Activated CD4-positive, alpha-beta T cell treated with anti-CD3 and anti-CD28 coated beads, Interleukin-2, amount 10 ng/mL, durations not matched to agents 24 days and 14 days (primary cell): ENCODE data around the gene SLC2A11. TPM values are rescaled to one million over a fixed set of nuclear protein-coding genes. Genes with fewer than 3 reads are reported as not detected.
A peak's percentile ranks its signal among the peaks of the same experiment; 100 is the strongest.

Source experiments
- DNase-seq: peaks from one replicate; pipeline ENCODE4 v3.0.0; 2022
- H3K27ac Mint-ChIP-seq: one replicate; pipeline ENCODE4 v1.8.0; 2022; ENCODE audit warnings: mild to moderate bottlenecking, mixed read lengths
- H3K27me3 Mint-ChIP-seq: one replicate; pipeline ENCODE4 v1.8.0; 2022; ENCODE audit warnings: mixed read lengths
- H3K36me3 Mint-ChIP-seq: one replicate; pipeline ENCODE4 v1.8.0; 2022; ENCODE audit warnings: low read depth, mild to moderate bottlenecking, mixed read lengths
- H3K4me1 Mint-ChIP-seq: one replicate; pipeline ENCODE4 v1.8.0; 2021; ENCODE audit warnings: mixed read lengths
- H3K4me3 Mint-ChIP-seq: one replicate; pipeline ENCODE4 v1.8.0; 2022; ENCODE audit warnings: mild to moderate bottlenecking, moderate library complexity, mixed read lengths
- H3K9me3 Mint-ChIP-seq: one replicate; pipeline ENCODE4 v1.8.0; 2021; ENCODE audit warnings: mixed read lengths
- intact Hi-C: fragments of 100-400 bp; cut with micrococcal nuclease; formaldehyde crosslinking; loops from one replicate; pipeline ENCODE4 v1.15.1; 2023
- total RNA-seq: library from RNA; stranded (reverse); gene quantifications from 2 replicates; pipeline ENCODE4 v1.2.3, GENCODE V29; 2022

The SLC2A11 gene
- total RNA-seq, 1 donor from 2014 or later = 8.0 TPM

GRCh38 chr22:23827351-23827995 is 30.2 kb upstream of the SLC2A11 start:
- intact Hi-C loops = no loop called here
- no peaks in the 10 kb centered on the region for H3K27me3 Mint-ChIP-seq
- DNase-seq = no peak
- H3K4me3 Mint-ChIP-seq = no peak overlapping the region
- peaks cover 45% of the 10 kb centered on the region for H3K36me3 Mint-ChIP-seq
- no peaks in the 10 kb centered on the region for H3K9me3 Mint-ChIP-seq
- peaks cover 20% of the 10 kb centered on the region for H3K4me1 Mint-ChIP-seq
- no peak overlapping the region for H3K27ac Mint-ChIP-seq

- intact Hi-C loops = no loop called here
- peaks cover 16% of the 10 kb centered on the region for H3K4me1 Mint-ChIP-seq
- H3K9me3 Mint-ChIP-seq = no peaks in the 10 kb centered on the region
- no peaks in the 10 kb centered on the region for H3K27me3 Mint-ChIP-seq
- H3K4me3 Mint-ChIP-seq = no peak overlapping the region
- no peak for DNase-seq
- H3K36me3 Mint-ChIP-seq = peaks cover 39% of the 10 kb centered on the region
- peak overlapping the region; percentile 65 for H3K27ac Mint-ChIP-seq
These were observed 28.6 kb upstream of the SLC2A11 start for GRCh38 chr22:23828800-23829680.

DNA sequence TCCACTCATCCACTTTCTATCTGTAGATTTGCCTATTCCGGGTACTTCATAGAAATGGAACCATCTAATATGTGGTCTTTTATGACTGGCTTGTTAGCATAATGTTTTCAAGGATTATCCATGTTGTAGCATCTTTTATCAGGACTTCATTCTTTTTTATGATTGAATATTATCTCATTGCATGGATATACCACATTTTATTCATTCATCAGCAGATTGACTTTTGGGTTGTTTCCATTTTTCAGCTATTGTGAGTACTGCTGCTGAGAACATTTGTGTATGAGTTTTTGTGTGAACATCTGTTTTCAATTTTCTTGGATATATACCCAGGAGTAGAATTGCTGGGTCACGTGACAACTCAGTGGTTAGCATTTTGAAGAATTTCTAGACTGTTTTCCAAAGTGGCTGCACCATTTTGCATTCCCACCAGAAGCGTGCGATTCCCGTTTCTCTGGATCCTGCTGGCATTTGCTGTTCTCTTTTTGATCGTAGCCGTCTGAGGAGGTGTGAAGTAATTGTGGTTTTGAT is 27.8 kb upstream of the SLC2A11 start:
- H3K27ac Mint-ChIP-seq = peak overlapping the region; percentile 2
- peaks cover 16% of the 10 kb centered on the region for H3K4me1 Mint-ChIP-seq
- H3K4me3 Mint-ChIP-seq = no peak overlapping the region
- DNase-seq = no peak
- peaks cover 35% of the 10 kb centered on the region for H3K36me3 Mint-ChIP-seq
- intact Hi-C loops = loop anchor here (10.0 kb wide), 1 partner anchor 115 kb away; no protein-coding TSS in a partner anchor
- no peaks in the 10 kb centered on the region for H3K9me3 Mint-ChIP-seq
- no peaks in the 10 kb centered on the region for H3K27me3 Mint-ChIP-seq

- Mint-ChIP-seq H3K4me3 (no peak overlapping the region), H3K27ac (no peak overlapping the region), H3K36me3 (peaks cover 30% of the 10 kb centered on the region), H3K9me3 (no peaks in the 10 kb centered on the region), H3K4me1 (peaks cover 8% of the 10 kb centered on the region), H3K27me3 (no peaks in the 10 kb centered on the region)
- intact Hi-C loops = loop anchor here (10.0 kb wide), 1 partner anchor 116 kb away; no protein-coding TSS in a partner anchor
- DNase-seq = no peak
These were observed 26.4 kb upstream of the SLC2A11 start for GRCh38 chr22:23831261-23831660.

DNA sequence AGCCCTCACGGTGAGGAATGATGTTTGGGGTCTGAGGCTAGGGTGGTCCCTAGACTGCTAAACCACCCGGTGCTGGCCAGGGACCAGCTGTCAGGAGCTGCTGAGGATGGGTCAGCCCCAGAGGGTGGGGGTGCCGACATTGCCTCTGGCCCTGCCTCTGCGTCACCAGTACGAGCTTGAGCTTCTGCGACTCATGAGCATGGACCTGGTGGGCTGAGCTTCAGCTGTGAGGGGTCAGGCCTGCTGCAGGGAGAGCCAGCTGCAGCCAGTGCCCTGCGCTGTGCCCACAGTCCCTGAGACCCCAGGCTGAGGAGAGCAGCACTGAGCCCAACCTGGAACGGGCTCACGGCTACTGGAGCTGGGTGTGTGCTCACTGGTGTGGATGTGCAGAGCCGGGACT is 25.9 kb upstream of the SLC2A11 start:
- no peak overlapping the region for H3K4me3 Mint-ChIP-seq
- peaks cover 30% of the 10 kb centered on the region for H3K36me3 Mint-ChIP-seq
- DNase-seq = no peak
- H3K27ac Mint-ChIP-seq = no peak overlapping the region
- H3K27me3 Mint-ChIP-seq = no peaks in the 10 kb centered on the region
- intact Hi-C loops = loop anchor here (10.0 kb wide), 1 partner anchor 117 kb away; no protein-coding TSS in a partner anchor
- H3K4me1 Mint-ChIP-seq = peaks cover 5% of the 10 kb centered on the region
- no peaks in the 10 kb centered on the region for H3K9me3 Mint-ChIP-seq

GRCh38 chr22:23832226-23833016 is 25.3 kb upstream of the SLC2A11 start:
- no peaks in the 10 kb centered on the region for H3K9me3 Mint-ChIP-seq
- H3K36me3 Mint-ChIP-seq = peaks cover 27% of the 10 kb centered on the region
- H3K27me3 Mint-ChIP-seq = no peaks in the 10 kb centered on the region
- no peak overlapping the region for H3K27ac Mint-ChIP-seq
- intact Hi-C loops = loop anchor here (10.0 kb wide), 1 partner anchor 118 kb away; no protein-coding TSS in a partner anchor
- no peak for DNase-seq
- H3K4me3 Mint-ChIP-seq = no peak overlapping the region
- peaks cover 7% of the 10 kb centered on the region for H3K4me1 Mint-ChIP-seq

DNA sequence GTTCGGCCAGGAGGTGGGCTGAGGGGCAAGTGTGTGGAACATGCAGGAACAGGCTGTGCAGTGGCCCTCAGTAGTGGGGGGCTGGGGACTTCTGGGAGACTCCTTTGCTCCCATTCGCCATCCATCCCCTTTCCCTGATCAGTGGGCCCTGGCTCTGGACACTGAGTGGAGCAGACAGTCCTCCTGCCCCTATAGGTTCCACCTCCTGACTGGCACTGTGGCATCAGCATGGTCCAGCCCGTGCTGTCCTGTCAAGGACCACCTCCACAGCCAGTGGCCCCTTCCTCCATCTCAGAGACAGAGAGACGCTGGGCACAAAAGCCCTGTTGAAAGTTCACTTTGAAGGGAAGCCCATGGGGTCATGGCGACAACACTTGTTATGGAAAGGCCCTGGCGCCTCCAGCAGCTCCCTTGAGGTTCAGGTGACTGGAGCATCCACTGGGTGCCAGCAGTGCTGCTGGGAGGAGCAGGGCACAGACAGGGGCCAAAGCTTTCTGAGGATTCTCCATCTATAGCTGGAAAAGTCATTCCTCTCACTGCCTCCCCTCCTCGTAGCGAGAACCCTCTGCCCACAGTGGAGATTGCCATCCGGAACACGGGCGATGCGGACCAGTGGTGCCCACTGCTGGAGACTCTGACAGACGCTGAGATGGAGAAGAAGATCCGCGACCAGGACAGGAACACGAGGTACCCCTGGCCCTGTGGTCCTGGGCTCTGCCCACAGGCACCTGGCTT is 24.5 kb upstream of the SLC2A11 start:
- no peak for DNase-seq
- H3K9me3 Mint-ChIP-seq = no peaks in the 10 kb centered on the region
- peaks cover 25% of the 10 kb centered on the region for H3K36me3 Mint-ChIP-seq
- H3K27ac Mint-ChIP-seq = no peak overlapping the region
- peaks cover 12% of the 10 kb centered on the region for H3K4me1 Mint-ChIP-seq
- intact Hi-C loops = loop anchor here (10.0 kb wide), 1 partner anchor 118 kb away; no protein-coding TSS in a partner anchor
- no peak overlapping the region for H3K4me3 Mint-ChIP-seq
- H3K27me3 Mint-ChIP-seq = no peaks in the 10 kb centered on the region

- Mint-ChIP-seq H3K4me3 (no peak overlapping the region), H3K4me1 (peaks cover 13% of the 10 kb centered on the region), H3K27ac (no peak overlapping the region), H3K36me3 (peaks cover 21% of the 10 kb centered on the region), H3K27me3 (peaks cover under 1% of the 10 kb centered on the region), H3K9me3 (no peaks in the 10 kb centered on the region)
- intact Hi-C loops = loop anchor here (10.0 kb wide), 1 partner anchor 119 kb away; no protein-coding TSS in a partner anchor
- no peak for DNase-seq
These were observed 23.8 kb upstream of the SLC2A11 start for GRCh38 chr22:23833911-23834317.

DNA sequence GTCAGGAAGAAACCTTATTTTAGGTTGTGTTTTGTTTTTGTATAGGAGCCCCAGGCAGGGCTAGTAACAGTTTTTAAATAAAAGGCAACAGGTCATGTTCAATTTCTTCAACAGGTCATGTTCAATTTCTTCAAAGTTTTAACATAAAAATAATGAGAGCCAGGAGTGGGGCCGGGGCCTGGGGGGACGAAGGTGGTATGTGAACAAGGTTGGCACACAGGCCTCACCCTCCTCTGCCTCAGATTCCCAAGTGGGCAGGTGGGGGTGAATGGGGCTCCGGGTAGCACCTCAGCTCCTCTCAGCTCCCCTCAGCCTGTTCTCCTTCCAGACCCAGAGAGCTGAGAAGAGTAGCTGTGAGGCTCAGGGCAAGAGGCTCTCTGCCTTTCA is 23.3 kb upstream of the SLC2A11 start:
- intact Hi-C loops = loop anchor here (10.0 kb wide), 1 partner anchor 120 kb away; no protein-coding TSS in a partner anchor
- DNase-seq = no peak
- Mint-ChIP-seq H3K27ac (no peak overlapping the region), H3K4me3 (no peak overlapping the region), H3K4me1 (peaks cover 16% of the 10 kb centered on the region), H3K27me3 (peaks cover 3% of the 10 kb centered on the region), H3K9me3 (no peaks in the 10 kb centered on the region), H3K36me3 (peaks cover 19% of the 10 kb centered on the region)

GRCh38 chr22:23834793-23835483 is 22.7 kb upstream of the SLC2A11 start:
- Mint-ChIP-seq H3K4me1 (peaks cover 21% of the 10 kb centered on the region), H3K36me3 (peaks cover 16% of the 10 kb centered on the region), H3K4me3 (no peak overlapping the region), H3K27me3 (peaks cover 3% of the 10 kb centered on the region), H3K9me3 (no peaks in the 10 kb centered on the region), H3K27ac (no peak overlapping the region)
- intact Hi-C loops = loop anchor here (10.0 kb wide), 1 partner anchor 120 kb away; no protein-coding TSS in a partner anchor
- DNase-seq = no peak

DNA sequence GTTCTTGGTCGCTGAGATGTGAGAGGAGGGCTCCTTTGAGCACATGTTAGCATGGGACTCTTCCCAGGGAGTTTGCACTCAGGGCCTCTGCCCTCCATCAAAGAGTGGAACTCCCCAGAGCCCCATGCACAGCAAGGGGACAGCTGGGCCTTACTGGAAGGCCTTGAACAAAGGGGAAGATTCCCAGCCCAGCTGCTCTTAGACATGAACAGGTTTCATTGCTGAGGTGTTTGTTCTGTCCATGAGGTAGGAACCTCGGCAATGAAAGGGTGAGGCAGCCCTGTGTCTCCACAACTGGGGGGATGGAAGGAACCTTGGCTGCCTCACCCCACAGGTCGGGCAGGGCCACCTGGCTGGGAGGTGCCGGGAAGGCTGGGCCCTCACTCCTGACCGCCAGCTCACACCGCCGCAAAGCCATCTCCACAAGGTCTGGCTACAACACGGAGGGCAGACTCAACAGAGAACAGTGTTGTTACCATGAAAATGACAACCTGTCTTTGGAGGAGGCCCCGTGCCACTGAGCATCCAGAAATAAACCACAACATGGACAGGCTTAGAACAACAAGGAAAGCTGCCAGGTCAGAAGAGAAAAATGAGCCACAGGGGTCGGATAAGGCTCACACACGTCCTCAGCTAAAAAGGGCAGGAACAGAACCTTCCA is 22.1 kb upstream of the SLC2A11 start:
- no peaks in the 10 kb centered on the region for H3K9me3 Mint-ChIP-seq
- peaks cover 3% of the 10 kb centered on the region for H3K27me3 Mint-ChIP-seq
- H3K36me3 Mint-ChIP-seq = peaks cover 11% of the 10 kb centered on the region
- no peak overlapping the region for H3K27ac Mint-ChIP-seq
- DNase-seq = no peak
- peaks cover 21% of the 10 kb centered on the region for H3K4me1 Mint-ChIP-seq
- intact Hi-C loops = loop anchor here (10.0 kb wide), 1 partner anchor 121 kb away; no protein-coding TSS in a partner anchor
- H3K4me3 Mint-ChIP-seq = no peak overlapping the region

- intact Hi-C loops = loop anchor here (10.0 kb wide), 1 partner anchor 121 kb away; no protein-coding TSS in a partner anchor
These were observed 21.4 kb upstream of the SLC2A11 start for GRCh38 chr22:23836281-23836680.

More at GRCh38 chr22:23836281-23836680, 21.4 kb upstream of the SLC2A11 start:
- H3K36me3 Mint-ChIP-seq = peaks cover 9% of the 10 kb centered on the region
- peaks cover 7% of the 10 kb centered on the region for H3K27me3 Mint-ChIP-seq
- no peak for DNase-seq
- H3K27ac Mint-ChIP-seq = no peak overlapping the region
- H3K4me3 Mint-ChIP-seq = peak overlapping the region; percentile 19
- H3K4me1 Mint-ChIP-seq = peaks cover 22% of the 10 kb centered on the region
- H3K9me3 Mint-ChIP-seq = no peaks in the 10 kb centered on the region
